Nephron (organoid): ENCODE data around the gene FKBP5.

ENCODE experiments used
- H3K27ac Mint-ChIP-seq, 3 experiments: 2 replicates each; pipeline ENCODE4 v1.8.0; 2020; ENCODE audit warnings: mixed read lengths in 3 of 3, mild to moderate bottlenecking in 2 of 3, moderate library complexity in 1 of 3
- H3K27me3 Mint-ChIP-seq: 2 replicates; pipeline ENCODE4 v1.8.0; 2021; ENCODE audit warnings: low read depth, mild to moderate bottlenecking, moderate library complexity, mixed read lengths
- H3K36me3 Mint-ChIP-seq: 2 replicates; pipeline ENCODE4 v1.8.0; 2020; ENCODE audit warnings: low read depth, mixed read lengths
- H3K4me1 Mint-ChIP-seq: 2 replicates; pipeline ENCODE4 v1.8.0; 2020; ENCODE audit warnings: mixed read lengths
- H3K4me3 Mint-ChIP-seq, 3 experiments: 2 replicates each; pipeline ENCODE4 v1.8.0; 2020; ENCODE audit warnings: mild to moderate bottlenecking in 3 of 3, mixed read lengths in 3 of 3, moderate library complexity in 2 of 3
- H3K9me3 Mint-ChIP-seq: 2 replicates; pipeline ENCODE4 v1.8.0; 2020; ENCODE audit warnings: mixed read lengths
- CTCF ChIP-seq, 3 experiments: fragments of 200-600 bp; sonication (generic); IDR thresholded peaks; one replicate each; pipeline ENCODE4 v1.5.0; 2021; ENCODE audit warnings: antibody characterized with exemption in 3 of 3; ENCODE audit not compliant: unreplicated experiment in 3 of 3

The FKBP5 gene

GRCh38 chr6:35566794-35567193, 121.9 kb downstream of the FKBP5 start:
- Mint-ChIP-seq H3K27me3 (peaks cover 22% of the 10 kb centered on the region), H3K9me3 (no peaks in the 10 kb centered on the region), H3K27ac (peak overlapping the region; percentile 51 to 87 (median 77)), H3K4me3 (peak overlapping the region; percentile 66 to 78 (median 77)), H3K4me1 (no peaks in the 10 kb centered on the region), H3K36me3 (no peaks in the 10 kb centered on the region)
- TF ChIP-seq CTCF (IDR thresholded peaks at IDR 0.05; ENCODE audit: unreplicated experiment in 3 of 3): no peak

GRCh38 chr6:35564733-35565132, 124.0 kb downstream of the FKBP5 start:
- H3K9me3 Mint-ChIP-seq: no peaks in the 10 kb centered on the region
- no peak overlapping the region for H3K27ac Mint-ChIP-seq
- no peaks in the 10 kb centered on the region for H3K4me1 Mint-ChIP-seq
- no peak for TF ChIP-seq CTCF (IDR thresholded peaks at IDR 0.05; ENCODE audit: unreplicated experiment in 3 of 3)
- H3K4me3 Mint-ChIP-seq: peak overlapping the region in 1 of 3 experiments; percentile 48
- H3K36me3 Mint-ChIP-seq: no peaks in the 10 kb centered on the region
- peaks cover 30% of the 10 kb centered on the region for H3K27me3 Mint-ChIP-seq

GRCh38 chr6:35562060-35562459, 126.7 kb downstream of the FKBP5 start:
- Mint-ChIP-seq H3K27me3 (peaks cover 30% of the 10 kb centered on the region), H3K36me3 (no peaks in the 10 kb centered on the region), H3K4me3 (no peak overlapping the region), H3K9me3 (no peaks in the 10 kb centered on the region), H3K27ac (no peak overlapping the region), H3K4me1 (no peaks in the 10 kb centered on the region)
- no peak for TF ChIP-seq CTCF (IDR thresholded peaks at IDR 0.05; ENCODE audit: unreplicated experiment in 3 of 3)

GRCh38 chr6:35561113-35561512, 127.6 kb downstream of the FKBP5 start:
- no peaks in the 10 kb centered on the region for H3K9me3 Mint-ChIP-seq
- H3K36me3 Mint-ChIP-seq: no peaks in the 10 kb centered on the region
- H3K27ac Mint-ChIP-seq: no peak overlapping the region
- no peak overlapping the region for H3K4me3 Mint-ChIP-seq
- TF ChIP-seq CTCF (IDR thresholded peaks at IDR 0.05; ENCODE audit: unreplicated experiment in 3 of 3): no peak
- no peaks in the 10 kb centered on the region for H3K4me1 Mint-ChIP-seq
- H3K27me3 Mint-ChIP-seq: peaks cover 30% of the 10 kb centered on the region

GRCh38 chr6:35558571-35558970, 130.1 kb downstream of the FKBP5 start:
- H3K27ac Mint-ChIP-seq: no peak overlapping the region
- no peaks in the 10 kb centered on the region for H3K4me1 Mint-ChIP-seq
- no peaks in the 10 kb centered on the region for H3K36me3 Mint-ChIP-seq
- peaks cover 23% of the 10 kb centered on the region for H3K27me3 Mint-ChIP-seq
- no peak overlapping the region for H3K4me3 Mint-ChIP-seq
- H3K9me3 Mint-ChIP-seq: no peaks in the 10 kb centered on the region
- TF ChIP-seq CTCF (IDR thresholded peaks at IDR 0.05; ENCODE audit: unreplicated experiment in 3 of 3): no peak

- no peak for TF ChIP-seq CTCF (IDR thresholded peaks at IDR 0.05; ENCODE audit: unreplicated experiment in 3 of 3)
- no peaks in the 10 kb centered on the region for H3K36me3 Mint-ChIP-seq
- peaks cover 10% of the 10 kb centered on the region for H3K27me3 Mint-ChIP-seq
- H3K27ac Mint-ChIP-seq: no peak overlapping the region
- H3K4me3 Mint-ChIP-seq: no peak overlapping the region
- no peaks in the 10 kb centered on the region for H3K4me1 Mint-ChIP-seq
- peaks cover 2% of the 10 kb centered on the region for H3K9me3 Mint-ChIP-seq
Observed at GRCh38 chr6:35557239-35557638, 131.5 kb downstream of the FKBP5 start.
